ENCODE results near the gene GRIP1.

GRCh38 chr12:66699738-66700482 is 21.0 kb upstream of the GRIP1 start:
- TF ChIP-seq CTCF (IDR thresholded peaks at IDR 0.05; ENCODE audit: low read depth, low read length, poor library complexity, severe bottlenecking) (no peak), EZH2phosphoT487 (IDR thresholded peaks at IDR 0.05; ENCODE audit: borderline replicate concordance, low read length) (no peak)
